Adrenal gland (tissue), 5 donors: ENCODE measurements around the gene IRF9.

Source experiments
- POLR2A ChIP-seq, 2 donors: fragments of 450-650 bp; IDR thresholded peaks; one replicate each; pipeline ENCODE4 v1.6.1; 2017; ENCODE audit warnings: antibody characterized with exemption in 2 of 2, mild to moderate bottlenecking in 2 of 2, moderate library complexity in 1 of 2
- TF ChIP-seq, protein P1 (sequence below), 6 experiments: fragments of 450-650 bp in 4 of 6; fragments of 200-600 bp in 2 of 6; sonication (generic) in 1 of 6; IDR thresholded peaks; 1 replicate in 5 of 6; 2 replicates in 1 of 6; pipeline versions ENCODE4 v1.5.1 to v1.8.0; 2016 to 2021; ENCODE audit warnings: antibody characterized with exemption in 6 of 6, mild to moderate bottlenecking in 2 of 6, moderate library complexity in 1 of 6
- donor health status: DM: no; HTN: no; CAD: no.

DNA sequence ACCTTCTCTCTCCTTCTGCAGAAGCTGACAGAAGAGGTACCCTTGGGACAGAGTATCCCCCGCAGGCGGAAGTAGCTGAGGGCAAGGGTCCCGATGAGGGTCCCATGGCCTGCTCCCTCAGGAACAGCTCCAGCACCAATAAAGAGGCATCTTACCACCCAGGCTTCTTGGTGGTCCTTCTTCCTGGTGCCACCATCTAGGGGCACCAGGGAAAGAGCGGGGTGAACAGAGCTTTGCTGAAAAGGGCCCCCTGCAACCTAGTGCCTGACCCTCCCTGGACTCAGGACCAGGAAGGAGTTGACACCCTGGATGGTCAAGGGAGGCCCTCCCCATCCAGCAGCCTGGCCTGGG lies 591 bp upstream of the IRF9 start:
- TF ChIP-seq, protein P1, sequence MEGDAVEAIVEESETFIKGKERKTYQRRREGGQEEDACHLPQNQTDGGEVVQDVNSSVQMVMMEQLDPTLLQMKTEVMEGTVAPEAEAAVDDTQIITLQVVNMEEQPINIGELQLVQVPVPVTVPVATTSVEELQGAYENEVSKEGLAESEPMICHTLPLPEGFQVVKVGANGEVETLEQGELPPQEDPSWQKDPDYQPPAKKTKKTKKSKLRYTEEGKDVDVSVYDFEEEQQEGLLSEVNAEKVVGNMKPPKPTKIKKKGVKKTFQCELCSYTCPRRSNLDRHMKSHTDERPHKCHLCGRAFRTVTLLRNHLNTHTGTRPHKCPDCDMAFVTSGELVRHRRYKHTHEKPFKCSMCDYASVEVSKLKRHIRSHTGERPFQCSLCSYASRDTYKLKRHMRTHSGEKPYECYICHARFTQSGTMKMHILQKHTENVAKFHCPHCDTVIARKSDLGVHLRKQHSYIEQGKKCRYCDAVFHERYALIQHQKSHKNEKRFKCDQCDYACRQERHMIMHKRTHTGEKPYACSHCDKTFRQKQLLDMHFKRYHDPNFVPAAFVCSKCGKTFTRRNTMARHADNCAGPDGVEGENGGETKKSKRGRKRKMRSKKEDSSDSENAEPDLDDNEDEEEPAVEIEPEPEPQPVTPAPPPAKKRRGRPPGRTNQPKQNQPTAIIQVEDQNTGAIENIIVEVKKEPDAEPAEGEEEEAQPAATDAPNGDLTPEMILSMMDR (IDR thresholded peaks at IDR 0.05): no peak
- TF ChIP-seq POLR2A (IDR thresholded peaks at IDR 0.05): no peak
